ENCODE data around the gene NGEF. TPM values are rescaled to one million over a fixed set of nuclear protein-coding genes. Genes with fewer than 3 reads are reported as not detected.
A peak's percentile ranks its signal among the peaks of the same experiment; 100 is the strongest.

Gene NGEF
- polyA plus RNA-seq, 3 donors: not detected

- no peak overlapping the region for H2AFZ ChIP-seq (ENCODE audit: insufficient read depth, low read depth, low read length, poor library complexity, severe bottlenecking)
- H3K27ac ChIP-seq (ENCODE audit: low read depth in 1 of 2, low read length in 2 of 2): no peak overlapping the region
- H3K27ac Mint-ChIP-seq: no peak overlapping the region
- H3K36me3 Mint-ChIP-seq: peaks cover 0 to 2% of the 10 kb centered on the region in 2 donors
- intact Hi-C loops (cut with micrococcal nuclease): no loop called here
- H3K4me3 Mint-ChIP-seq: peak overlapping the region in 1 of 2 donors; percentile 16
- H3K79me2 ChIP-seq (ENCODE audit: insufficient read depth, low read length): no peaks in the 10 kb centered on the region
- H3K27me3 Mint-ChIP-seq (ENCODE audit: low read depth in 3 of 3): peaks cover 38 to 77% (median 48%) of the 10 kb centered on the region in 3 donors
- DNase-seq: no peak
- no peak overlapping the region for H3K4me3 ChIP-seq (replicated peaks in 1 of 3; ENCODE audit: low read depth in 2 of 3, low read length in 3 of 3)
- H4K20me1 ChIP-seq (ENCODE audit: insufficient read depth, low read length): no peaks in the 10 kb centered on the region
- H3K27me3 ChIP-seq (ENCODE audit: control insufficient read depth in 2 of 2, insufficient read depth in 2 of 2, low read length in 2 of 2): peaks cover 37 to 50% of the 10 kb centered on the region in 2 donors
- peaks cover 0 to 23% (median 13%) of the 10 kb centered on the region in 7 donors for H3K9me3 Mint-ChIP-seq
- no peaks in the 10 kb centered on the region for H3K36me3 ChIP-seq (replicated peaks in 1 of 2; ENCODE audit: control insufficient read depth in 1 of 2, insufficient read depth in 2 of 2, low read length in 2 of 2)
- peaks cover 3% of the 10 kb centered on the region for H3K4me1 Mint-ChIP-seq
- H3K9me3 ChIP-seq (replicated peaks in 1 of 2; ENCODE audit: control insufficient read depth in 1 of 2, insufficient read depth in 1 of 2, low read length in 2 of 2): peaks cover 3 to 20% of the 10 kb centered on the region in 2 donors
- H3K4me1 ChIP-seq (ENCODE audit: control insufficient read depth in 1 of 2, insufficient read depth in 2 of 2, low read length in 2 of 2): peaks cover 0 to 8% of the 10 kb centered on the region in 2 donors
- no peak overlapping the region for H3K9ac ChIP-seq (ENCODE audit: insufficient read depth, low read length, poor library complexity, severe bottlenecking)
- TF ChIP-seq CTCF (IDR thresholded peaks at IDR 0.05): no peak
- H3K4me2 ChIP-seq (replicated peaks; ENCODE audit: extremely low read depth, low read length, poor library complexity, severe bottlenecking): no peak overlapping the region
These were observed 88.6 kb downstream of the NGEF start for GRCh38 chr2:232924433-232924832.

DNA sequence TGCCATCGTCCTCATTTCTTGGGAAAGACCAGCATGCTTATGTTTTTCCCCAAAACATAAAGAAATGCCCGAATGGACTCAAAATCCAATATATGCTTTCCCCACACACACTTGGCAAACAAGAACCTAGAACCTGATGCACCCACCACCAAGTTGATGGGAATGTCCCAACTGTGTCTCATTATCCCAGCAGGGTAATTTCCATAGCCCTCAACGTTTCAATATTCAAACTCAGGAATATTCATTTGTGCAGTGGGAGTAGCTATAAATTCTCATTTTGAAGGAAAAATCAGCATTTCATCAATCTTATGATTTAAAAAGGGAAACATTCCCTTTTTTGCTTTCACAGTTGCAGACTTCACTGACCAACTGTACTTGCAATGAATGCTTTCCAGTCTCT, 92.3 kb downstream of the NGEF start:
- 82% methylated on average over 2 of the region's 3 CpGs for WGBS (ENCODE audit: insufficient coverage)
- H3K36me3 ChIP-seq (replicated peaks in 1 of 2; ENCODE audit: control insufficient read depth in 1 of 2, insufficient read depth in 2 of 2, low read length in 2 of 2): no peaks in the 10 kb centered on the region
- no peaks in the 10 kb centered on the region for H3K79me2 ChIP-seq (ENCODE audit: insufficient read depth, low read length)
- no peak overlapping the region for H3K9ac ChIP-seq (ENCODE audit: insufficient read depth, low read length, poor library complexity, severe bottlenecking)
- Mint-ChIP-seq H3K36me3 (no peaks in the 10 kb centered on the region), H3K9me3 (peaks cover 0 to 9% (median 5%) of the 10 kb centered on the region in 7 donors), H3K4me3 (no peak overlapping the region), H3K27ac (no peak overlapping the region), H3K4me1 (no peaks in the 10 kb centered on the region), H3K27me3 (ENCODE audit: low read depth in 3 of 3) (peaks cover 24 to 60% (median 33%) of the 10 kb centered on the region in 3 donors)
- peaks cover 13 to 22% of the 10 kb centered on the region in 2 donors for H3K27me3 ChIP-seq (ENCODE audit: control insufficient read depth in 2 of 2, insufficient read depth in 2 of 2, low read length in 2 of 2)
- H3K9me3 ChIP-seq (replicated peaks in 1 of 2; ENCODE audit: control insufficient read depth in 1 of 2, insufficient read depth in 1 of 2, low read length in 2 of 2): peaks cover 3 to 5% of the 10 kb centered on the region in 2 donors
- H3K4me2 ChIP-seq (replicated peaks; ENCODE audit: extremely low read depth, low read length, poor library complexity, severe bottlenecking): no peak overlapping the region
- intact Hi-C loops (cut with micrococcal nuclease): no loop called here
- no peak for DNase-seq
- H3K4me1 ChIP-seq (ENCODE audit: control insufficient read depth in 1 of 2, insufficient read depth in 2 of 2, low read length in 2 of 2): no peaks in the 10 kb centered on the region
- no peaks in the 10 kb centered on the region for H4K20me1 ChIP-seq (ENCODE audit: insufficient read depth, low read length)
- H3K4me3 ChIP-seq (replicated peaks in 1 of 3; ENCODE audit: low read depth in 2 of 3, low read length in 3 of 3): no peak overlapping the region
- no peak overlapping the region for H3K27ac ChIP-seq (ENCODE audit: low read depth in 1 of 2, low read length in 2 of 2)
- no peak for TF ChIP-seq CTCF (IDR thresholded peaks at IDR 0.05)
- no peak overlapping the region for H2AFZ ChIP-seq (ENCODE audit: insufficient read depth, low read depth, low read length, poor library complexity, severe bottlenecking)

All from CD14-positive monocyte (primary cell).